Activated T-cell treated with anti-CD3 and anti-CD28 coated beads for 4 hours (primary cell): ENCODE data around the gene HEPH.
"Not testable (repeated sequence)": the region's sequence is repeated elsewhere in the genome, so short reads cannot be mapped to it uniquely, and the experiment has no call there.

Experiments
- DNase-seq: peaks from one replicate; pipeline ENCODE4 v3.0.0-alpha.2; 2020

HEPH gene

GRCh38 chrX:66233209-66233608 lies 69.2 kb downstream of the HEPH start:
- no peak for DNase-seq

GRCh38 chrX:66233904-66234303 lies 69.9 kb downstream of the HEPH start:
- DNase-seq: not testable (repeated sequence)

GRCh38 chrX:66255359-66255967 lies 91.4 kb downstream of the HEPH start:
- DNase-seq: no peak

- no peak for DNase-seq
These were observed 98.8 kb downstream of the HEPH start for GRCh38 chrX:66262807-66263206.
